22Rv1 (cell line): ENCODE measurements around the gene PEX3.

ENCODE experiments used
- H3K27ac ChIP-seq: fragments of 450-650 bp; 2 replicates; pipeline ENCODE4 v1.5.1; 2017
- ZFX ChIP-seq: fragments of 450-650 bp; IDR thresholded peaks from 2 replicates; pipeline ENCODE4 v1.6.1; 2017; ENCODE audit warnings: antibody characterized with exemption, borderline replicate concordance
- TF ChIP-seq, protein P1 (sequence below): fragments of 450-650 bp; IDR thresholded peaks from 2 replicates; pipeline ENCODE4 v1.5.1; 2017; ENCODE audit warnings: mild to moderate bottlenecking

The PEX3 gene

DNA sequence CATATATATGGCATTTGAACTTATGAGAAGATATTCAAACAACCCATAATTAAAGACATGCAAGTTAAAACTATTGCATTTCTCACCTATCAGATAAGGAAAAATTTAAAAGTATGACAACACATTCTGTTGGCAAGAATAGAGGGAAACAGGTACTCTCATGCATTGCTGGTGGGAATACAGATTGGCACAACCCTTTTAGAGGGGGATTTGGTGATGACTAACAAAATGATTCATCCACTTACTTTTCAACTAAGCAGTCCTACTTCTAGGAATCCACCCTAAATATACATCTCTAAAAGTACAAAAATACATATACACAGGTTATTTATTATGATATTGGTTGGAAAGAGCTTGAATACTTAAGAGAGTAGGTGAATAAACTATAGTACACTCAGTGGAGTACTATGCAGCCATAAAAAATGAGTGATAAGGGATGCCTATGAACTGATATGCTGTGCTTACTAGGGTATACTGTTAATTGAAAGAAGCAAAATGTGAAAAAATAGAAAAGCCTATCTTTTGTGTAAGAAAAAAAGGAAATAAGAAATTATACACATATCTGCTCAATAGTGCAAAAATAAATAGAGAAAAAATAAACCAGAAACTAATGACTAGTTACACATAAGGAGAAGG lies 42.3 kb upstream of the PEX3 start:
- no peak for TF ChIP-seq ZFX
- TF ChIP-seq, protein P1, sequence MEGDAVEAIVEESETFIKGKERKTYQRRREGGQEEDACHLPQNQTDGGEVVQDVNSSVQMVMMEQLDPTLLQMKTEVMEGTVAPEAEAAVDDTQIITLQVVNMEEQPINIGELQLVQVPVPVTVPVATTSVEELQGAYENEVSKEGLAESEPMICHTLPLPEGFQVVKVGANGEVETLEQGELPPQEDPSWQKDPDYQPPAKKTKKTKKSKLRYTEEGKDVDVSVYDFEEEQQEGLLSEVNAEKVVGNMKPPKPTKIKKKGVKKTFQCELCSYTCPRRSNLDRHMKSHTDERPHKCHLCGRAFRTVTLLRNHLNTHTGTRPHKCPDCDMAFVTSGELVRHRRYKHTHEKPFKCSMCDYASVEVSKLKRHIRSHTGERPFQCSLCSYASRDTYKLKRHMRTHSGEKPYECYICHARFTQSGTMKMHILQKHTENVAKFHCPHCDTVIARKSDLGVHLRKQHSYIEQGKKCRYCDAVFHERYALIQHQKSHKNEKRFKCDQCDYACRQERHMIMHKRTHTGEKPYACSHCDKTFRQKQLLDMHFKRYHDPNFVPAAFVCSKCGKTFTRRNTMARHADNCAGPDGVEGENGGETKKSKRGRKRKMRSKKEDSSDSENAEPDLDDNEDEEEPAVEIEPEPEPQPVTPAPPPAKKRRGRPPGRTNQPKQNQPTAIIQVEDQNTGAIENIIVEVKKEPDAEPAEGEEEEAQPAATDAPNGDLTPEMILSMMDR = no peak
- H3K27ac ChIP-seq = no peak overlapping the region; the same call in 1 of the 2 replicates

DNA sequence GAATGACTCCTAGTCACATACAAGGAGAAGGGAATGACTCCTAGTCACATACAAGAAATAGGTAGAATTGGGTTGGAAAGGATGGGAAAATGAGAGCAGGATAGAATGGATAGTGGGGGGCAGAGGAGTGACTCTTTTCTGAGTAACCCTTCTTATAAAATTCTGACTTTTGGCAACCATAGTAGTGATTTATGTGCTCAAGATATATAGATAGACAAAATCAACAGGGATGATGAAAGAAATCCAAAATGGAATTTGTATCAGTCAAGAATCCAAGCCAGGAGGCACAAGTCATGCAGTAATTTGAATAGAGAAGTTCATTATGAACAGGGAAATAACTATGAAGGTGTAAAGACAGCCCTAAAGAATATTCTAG lies 41.8 kb upstream of the PEX3 start:
- TF ChIP-seq, protein P1 = no peak
- no peak for TF ChIP-seq ZFX
- H3K27ac ChIP-seq = peak overlapping the region; percentile 29; the same call in 1 of the 2 replicates

DNA sequence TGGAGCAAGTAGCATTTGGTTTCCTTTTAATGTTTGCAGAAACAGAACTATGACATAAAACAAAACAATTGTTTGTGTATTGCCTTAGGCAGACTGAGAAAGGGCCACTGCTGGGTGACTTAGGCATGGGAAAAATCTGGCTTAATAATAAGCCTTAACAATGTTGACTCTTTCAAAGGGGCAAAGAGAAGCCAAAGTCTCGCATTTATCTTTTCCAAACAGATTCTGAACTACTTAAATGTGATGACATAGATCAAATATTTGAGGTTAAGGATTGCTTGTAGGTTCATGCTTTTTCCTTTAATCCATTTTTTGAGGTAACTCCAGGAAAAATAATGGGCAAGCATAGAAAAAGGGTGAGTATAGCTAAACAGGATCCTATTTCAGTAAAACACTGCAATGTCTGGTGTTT lies 39.7 kb upstream of the PEX3 start:
- peak overlapping the region; percentile 29 for H3K27ac ChIP-seq
- no peak for TF ChIP-seq ZFX
- TF ChIP-seq, protein P1 = no peak

GRCh38 chr6:143414769-143415168 lies 35.8 kb upstream of the PEX3 start:
- H3K27ac ChIP-seq = no peak overlapping the region
- no peak for TF ChIP-seq ZFX

DNA sequence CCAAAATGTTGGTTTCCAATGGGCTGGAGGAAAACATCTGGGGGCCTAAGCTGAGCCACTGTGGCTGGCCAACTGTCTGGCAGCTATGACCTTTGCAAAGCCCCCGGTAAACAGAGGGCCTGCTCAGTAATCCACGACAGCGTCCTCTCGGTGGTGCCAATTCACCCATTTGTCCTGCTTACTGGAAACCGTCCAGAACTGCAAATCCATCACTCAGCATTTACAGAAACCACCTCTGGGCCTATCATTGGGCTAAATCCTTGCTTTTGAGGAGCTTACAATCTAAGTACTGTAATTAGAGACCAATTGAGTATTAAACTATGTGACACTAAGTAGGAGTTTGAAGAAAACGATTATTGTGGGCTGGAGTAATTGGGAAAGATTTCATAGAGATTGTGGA lies 31.1 kb upstream of the PEX3 start:
- H3K27ac ChIP-seq = no peak overlapping the region
- TF ChIP-seq ZFX = no peak
- TF ChIP-seq, protein P1 = no peak

GRCh38 chr6:143426026-143426425 lies 24.6 kb upstream of the PEX3 start:
- no peak overlapping the region for H3K27ac ChIP-seq
- no peak for TF ChIP-seq ZFX
- TF ChIP-seq, protein P1 = no peak

DNA sequence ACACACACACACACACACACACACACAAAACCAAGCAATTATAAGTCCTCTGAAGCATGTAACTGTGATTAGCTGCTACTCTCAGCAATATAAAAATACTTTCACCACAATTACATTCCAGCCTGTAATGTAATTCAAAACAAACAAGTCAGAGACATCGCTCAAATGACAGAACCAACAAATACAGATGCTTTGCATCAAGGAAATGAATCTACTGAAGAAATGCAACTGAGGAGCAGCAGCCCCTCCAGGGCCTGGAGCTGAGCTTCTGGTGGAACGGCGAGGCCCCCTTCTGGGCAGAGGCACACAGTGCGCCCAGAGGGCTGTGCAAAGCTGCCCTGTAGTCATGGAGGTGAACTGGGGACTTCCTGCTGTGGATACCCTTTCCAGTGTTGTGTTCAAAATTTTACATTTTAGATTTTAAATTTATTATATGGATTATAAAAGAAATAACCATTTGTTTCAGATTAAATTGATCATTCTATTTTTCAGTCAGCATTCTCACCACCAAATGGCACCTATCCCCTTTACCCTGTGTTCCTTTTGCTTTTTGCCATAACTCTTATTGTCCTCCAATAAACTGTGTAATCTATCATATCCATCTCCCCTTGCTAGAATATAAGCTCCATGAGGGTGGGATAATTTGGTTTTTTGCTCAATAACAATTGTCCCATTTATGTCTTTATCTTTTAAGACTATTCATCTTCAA lies 23.3 kb upstream of the PEX3 start:
- H3K27ac ChIP-seq = no peak overlapping the region
- no peak for TF ChIP-seq ZFX
- TF ChIP-seq, protein P1 = peak; percentile 93
